CD4-positive, alpha-beta T cell (primary cell): ENCODE measurements around the gene CTIF. TPM values are rescaled to one million over a fixed set of nuclear protein-coding genes. Genes with fewer than 3 reads are reported as not detected.

ENCODE experiments used
- ATAC-seq: fragments of 200-7000 bp; cut with Tn5 transposase; one replicate; pipeline ENCODE4 v1.10.0; 2022; ENCODE audit warnings: mild to moderate bottlenecking; ENCODE audit not compliant: poor library complexity
- CTCF ChIA-PET: fragments of 350-600 bp; sonication (Branson Sonifier 250); formaldehyde crosslinking; loops from one replicate; lab custom pipeline; 2021; ENCODE audit warnings: antibody characterized with exemption, inconsistent platforms; lab: Charles Lee
- POLR2A ChIA-PET: fragments of 350-600 bp; sonication (Branson Sonifier 250); formaldehyde crosslinking; loops from one replicate; lab custom pipeline; 2021; ENCODE audit warnings: antibody characterized with exemption, inconsistent platforms; lab: Charles Lee
- DNase-seq, 14 experiments: peaks; one replicate each; pipeline ENCODE4 v3.0.0-alpha.2; 2013 to 2020; ENCODE audit warnings: mixed read lengths in 2 of 14
- H3K27ac ChIP-seq, 2 donors: one replicate each; pipeline versions ENCODE4 v1.5.1 to v1.7.0; 2013; ENCODE audit warnings: low read length in 2 of 2, low read depth in 1 of 2, mild to moderate bottlenecking in 1 of 2
- H3K27me3 ChIP-seq, 2 experiments: 1 replicate in 1 of 2; 2 replicates in 1 of 2; pipeline versions ENCODE4 v1.6.1 to v1.7.0; 2013; ENCODE audit warnings: low read length in 2 of 2, control low read depth in 1 of 2, mild to moderate bottlenecking in 1 of 2, moderate library complexity in 1 of 2; ENCODE audit not compliant: insufficient read depth in 2 of 2, control insufficient read depth in 1 of 2
- H3K36me3 ChIP-seq: one replicate; pipeline ENCODE4 v1.6.1; 2013; ENCODE audit warnings: low read length, control low read depth; ENCODE audit not compliant: insufficient read depth
- H3K4me1 ChIP-seq: one replicate; pipeline ENCODE4 v1.6.1; 2013; ENCODE audit warnings: low read length, control low read depth; ENCODE audit not compliant: insufficient read depth
- H3K4me3 ChIP-seq: one replicate; pipeline ENCODE4 v1.5.1; 2013; ENCODE audit warnings: mild to moderate bottlenecking, low read length, moderate library complexity
- H3K9me3 ChIP-seq, 2 experiments: 1 replicate in 1 of 2; 2 replicates in 1 of 2; pipeline versions ENCODE4 v1.6.1 to v1.7.0; 2013; ENCODE audit warnings: low read length in 2 of 2, mild to moderate bottlenecking in 2 of 2, control low read depth in 1 of 2, moderate library complexity in 1 of 2; ENCODE audit not compliant: control insufficient read depth in 1 of 2, insufficient read depth in 1 of 2
- H3K27ac Mint-ChIP-seq: one replicate; pipeline ENCODE4 v1.8.0; 2020; ENCODE audit warnings: mixed read lengths
- H3K27me3 Mint-ChIP-seq: one replicate; pipeline ENCODE4 v1.8.0; 2021; ENCODE audit warnings: mixed read lengths
- H3K36me3 Mint-ChIP-seq: one replicate; pipeline ENCODE4 v1.8.0; 2021; ENCODE audit warnings: low read depth, mixed read lengths
- H3K4me1 Mint-ChIP-seq: one replicate; pipeline ENCODE4 v1.8.0; 2021; ENCODE audit warnings: low read depth, mixed read lengths
- H3K4me3 Mint-ChIP-seq: one replicate; pipeline ENCODE4 v1.8.0; 2020; ENCODE audit warnings: mild to moderate bottlenecking, mixed read lengths
- H3K9me3 Mint-ChIP-seq: one replicate; pipeline ENCODE4 v1.8.0; 2020; ENCODE audit warnings: mixed read lengths
- CTCF ChIP-seq: fragments of 200-600 bp; IDR thresholded peaks from one replicate; pipeline ENCODE4 v1.8.0; 2022; ENCODE audit warnings: antibody characterized with exemption, mild to moderate bottlenecking
- intact Hi-C, 2 experiments: fragments of 100-400 bp; cut with DNase I in 1 of 2; cut with micrococcal nuclease in 1 of 2; formaldehyde crosslinking; loops; one replicate each; pipeline versions ENCODE4 v1.15.1 to v1.9.0; 2023 to 2025; cut with DNase I, micrococcal nuclease
- total RNA-seq, 174 experiments: library from RNA in 2 of 174; stranded (reverse) in 2 of 174; gene quantifications; one replicate each; pipeline ENCODE4 v1.2.3 and lab custom pipeline; 2021 to 2026

Gene CTIF
- total RNA-seq, 2 experiments from 2014 or later = 1.1 to 2.9 TPM

GRCh38 chr18:48539406-48540250 is 797 bp downstream of the CTIF start:
- peaks cover 3% of the 10 kb centered on the region for H3K4me1 Mint-ChIP-seq
- H3K27me3 ChIP-seq = peaks cover 14% of the 10 kb centered on the region in 2 experiments
- ATAC-seq (peak; percentile 56), DNase-seq (peak in 9 of 14 experiments; percentile 5 to 64 (median 41))
- no peak overlapping the region for H3K27ac ChIP-seq
- no peaks in the 10 kb centered on the region for H3K9me3 Mint-ChIP-seq
- peak overlapping the region; percentile 74 for H3K4me3 ChIP-seq
- no peaks in the 10 kb centered on the region for H3K36me3 Mint-ChIP-seq
- ChIA-PET CTCF (no interaction called here), POLR2A (no interaction called here)
- no peaks in the 10 kb centered on the region for H3K36me3 ChIP-seq
- H3K4me3 Mint-ChIP-seq = peak overlapping the region; percentile 86
- peaks cover 34% of the 10 kb centered on the region for H3K27me3 Mint-ChIP-seq
- no peak for TF ChIP-seq CTCF
- peaks cover 0 to 3% of the 10 kb centered on the region in 2 experiments for H3K9me3 ChIP-seq
- H3K27ac Mint-ChIP-seq = no peak overlapping the region
- intact Hi-C loops = loop anchor here in 1 of 2 experiments (5.0 to 10.0 kb wide), 2 partner anchors 945 to 1838 kb away; partner anchors contain the start of genes C18orf32 and SKA1
- H3K4me1 ChIP-seq = peaks cover 24% of the 10 kb centered on the region

GRCh38 chr18:48540251-48541025 is 1.6 kb downstream of the CTIF start:
- intact Hi-C loops = no loop called here
- TF ChIP-seq CTCF = no peak
- Mint-ChIP-seq H3K36me3 (no peaks in the 10 kb centered on the region), H3K4me1 (peaks cover 3% of the 10 kb centered on the region), H3K9me3 (no peaks in the 10 kb centered on the region), H3K27me3 (peaks cover 35% of the 10 kb centered on the region), H3K4me3 (peak overlapping the region; percentile 86), H3K27ac (no peak overlapping the region)
- ChIA-PET CTCF (no interaction called here), POLR2A (no interaction called here)
- peak overlapping the region; percentile 74 for H3K4me3 ChIP-seq
- no peaks in the 10 kb centered on the region for H3K36me3 ChIP-seq
- peak in 12 of 14 experiments; percentile 14 to 70 (median 30) for DNase-seq
- ATAC-seq = peak; percentile 62
- H3K27ac ChIP-seq = no peak overlapping the region
- H3K9me3 ChIP-seq = peaks cover 0 to 3% of the 10 kb centered on the region in 2 experiments
- peaks cover 14% of the 10 kb centered on the region in 2 experiments for H3K27me3 ChIP-seq
- H3K4me1 ChIP-seq = peaks cover 24% of the 10 kb centered on the region

GRCh38 chr18:48541026-48541746 is 2.4 kb downstream of the CTIF start:
- Mint-ChIP-seq H3K27me3 (peaks cover 29% of the 10 kb centered on the region), H3K4me3 (peak overlapping the region; percentile 78), H3K4me1 (peaks cover 3% of the 10 kb centered on the region), H3K9me3 (no peaks in the 10 kb centered on the region), H3K27ac (no peak overlapping the region), H3K36me3 (no peaks in the 10 kb centered on the region)
- Histone ChIP-seq H3K9me3 (peaks cover 0 to 3% of the 10 kb centered on the region in 2 experiments), H3K4me3 (peak overlapping the region; percentile 74), H3K27me3 (peaks cover 14 to 16% of the 10 kb centered on the region in 2 experiments), H3K27ac (no peak overlapping the region), H3K36me3 (no peaks in the 10 kb centered on the region), H3K4me1 (peaks cover 24% of the 10 kb centered on the region)
- no peak for TF ChIP-seq CTCF
- intact Hi-C loops = no loop called here
- ATAC-seq (no peak), DNase-seq (peak in 3 of 14 experiments; percentile 23 to 50 (median 46))
- ChIA-PET CTCF (no interaction called here), POLR2A (no interaction called here)
